ENCODE results near the gene DNAI2.

The DNAI2 gene

DNA sequence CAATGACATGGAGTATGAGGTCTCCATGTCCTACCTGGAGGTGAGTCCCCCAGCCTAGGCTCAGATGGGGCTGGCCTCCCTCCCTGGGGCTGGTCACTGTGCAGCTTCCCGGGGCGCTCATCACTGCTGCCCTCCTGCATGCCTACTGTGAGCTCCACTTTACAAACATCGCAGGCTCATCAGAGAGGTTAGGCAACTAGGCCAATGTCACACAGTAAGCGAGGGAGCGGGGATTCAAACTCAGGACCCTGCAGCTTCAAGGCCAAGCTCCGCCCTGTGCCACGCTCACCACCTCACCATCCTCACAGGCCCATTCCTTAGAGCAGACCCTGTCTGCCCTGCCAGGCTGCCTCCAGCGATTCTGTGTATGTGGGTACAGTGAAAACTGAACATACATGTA lies 69.1 kb downstream of the DNAI2 start:
- no peak for DNase-seq

DNA sequence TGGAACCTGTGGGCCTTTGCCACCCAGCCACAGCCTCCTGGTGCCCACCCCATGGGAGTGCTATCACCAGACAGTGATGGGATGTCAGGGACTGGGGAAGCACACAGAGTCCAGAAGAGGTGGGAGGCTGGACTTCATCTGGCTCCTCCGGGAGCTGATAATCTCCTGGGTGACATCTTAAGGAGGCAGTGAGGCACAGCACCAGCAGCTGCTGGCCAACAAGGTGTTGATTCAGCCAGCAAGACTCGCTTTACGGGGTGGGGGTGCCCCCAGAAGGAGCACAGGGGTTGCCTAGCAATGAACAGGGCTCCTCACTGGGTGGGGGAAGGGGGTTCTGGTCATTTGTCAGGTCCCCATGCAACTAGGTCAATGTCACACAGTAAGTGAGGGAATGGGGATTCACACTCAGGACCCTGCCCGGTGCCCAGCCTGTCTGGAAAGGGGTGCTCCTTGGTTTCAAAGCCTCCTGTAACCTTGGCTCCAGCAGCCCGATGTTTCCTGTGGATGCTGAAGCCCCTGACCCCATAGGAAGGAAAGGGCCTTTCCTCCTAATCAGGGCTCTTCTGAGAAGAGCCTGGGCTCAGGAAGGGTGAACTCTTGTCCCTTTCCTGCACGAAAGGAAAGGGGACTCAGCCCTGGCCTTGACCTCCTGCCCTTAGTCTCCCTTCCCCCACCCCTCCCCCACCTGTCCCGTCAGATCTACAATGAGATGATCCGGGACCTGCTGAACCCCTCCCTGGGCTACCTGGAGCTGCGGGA lies 69.7 kb downstream of the DNAI2 start:
- DNase-seq = no peak

DNA sequence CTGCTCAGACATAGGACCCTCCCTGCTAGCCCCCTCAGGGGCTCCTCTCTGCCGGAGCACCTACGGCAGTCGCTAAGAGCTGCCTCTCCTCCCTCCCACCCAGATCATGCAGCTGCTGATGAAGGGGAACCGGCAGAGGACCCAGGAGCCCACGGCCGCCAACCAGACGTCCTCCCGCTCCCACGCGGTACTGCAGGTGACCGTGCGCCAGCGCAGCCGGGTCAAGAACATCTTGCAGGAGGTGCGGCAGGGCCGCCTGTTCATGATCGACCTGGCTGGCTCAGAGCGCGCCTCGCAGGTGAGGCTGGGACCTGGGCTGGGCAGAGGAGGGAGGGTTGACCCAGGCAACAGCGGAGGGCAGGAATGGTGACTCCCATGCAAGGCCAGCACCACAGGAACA lies 70.6 kb downstream of the DNAI2 start:
- no peak for DNase-seq

DNA sequence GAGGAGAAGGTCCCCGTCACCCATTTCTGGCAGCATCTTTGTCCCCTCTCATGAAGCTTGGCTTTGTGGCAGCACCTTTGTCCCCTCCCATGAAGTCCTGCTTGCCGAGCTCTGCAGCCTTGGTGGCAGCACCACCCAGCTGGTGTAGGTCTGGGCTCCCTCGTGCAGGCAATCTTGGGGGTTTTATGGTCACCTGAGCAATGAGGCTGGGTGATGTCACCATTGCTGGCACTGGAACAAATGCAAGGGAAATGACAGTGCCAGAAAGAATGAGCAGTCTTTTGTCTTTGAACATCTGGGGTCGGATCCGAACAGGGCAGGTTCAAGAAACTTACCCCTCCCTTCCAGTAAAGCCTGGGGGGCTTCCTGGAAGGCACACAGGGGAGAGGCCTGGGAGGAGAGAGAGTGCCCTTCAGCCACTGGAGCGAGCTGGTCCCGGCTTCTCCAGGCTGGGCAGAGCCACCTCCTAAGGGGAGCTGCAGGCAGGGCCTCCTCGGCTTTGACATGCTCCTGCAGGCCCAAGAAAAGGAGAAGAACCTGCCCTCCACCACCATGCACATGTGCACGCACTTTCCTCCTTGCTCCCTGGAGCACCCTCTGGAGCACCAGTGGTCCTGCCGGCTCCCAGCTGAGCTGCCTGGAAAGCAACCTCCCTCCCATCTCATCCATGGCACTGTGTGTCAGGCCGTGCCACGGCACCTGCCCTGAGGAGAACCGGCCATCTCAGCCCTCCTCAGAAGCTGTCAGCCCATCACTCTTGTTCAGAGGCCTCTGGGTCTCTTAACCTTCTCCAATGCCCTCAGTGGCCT lies 71.6 kb downstream of the DNAI2 start:
- no peak for DNase-seq

DNA sequence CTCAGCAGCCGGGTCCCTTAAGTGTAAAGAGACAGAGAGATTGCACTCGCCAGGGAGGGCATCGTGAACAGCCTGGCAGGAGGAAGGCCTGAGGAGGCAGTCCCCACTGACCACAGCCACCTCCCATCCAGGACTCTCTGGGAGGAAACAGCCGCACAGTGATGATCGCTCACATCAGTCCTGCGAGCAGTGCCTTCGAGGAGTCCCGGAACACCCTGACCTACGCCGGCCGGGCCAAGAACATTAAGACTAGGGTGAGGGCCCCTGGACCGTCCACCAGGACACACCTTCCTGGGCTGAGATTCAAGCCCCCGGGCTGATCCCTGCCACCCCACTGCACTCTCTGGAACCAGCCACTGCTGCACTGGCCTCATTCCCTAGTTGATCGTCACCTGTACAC lies 73.6 kb downstream of the DNAI2 start:
- DNase-seq = no peak

GRCh38 chr17:74349120-74349519 lies 75.1 kb downstream of the DNAI2 start:
- DNase-seq = no peak

- no peak for DNase-seq
Measured at GRCh38 chr17:74350486-74350885, 76.5 kb downstream of the DNAI2 start.

GRCh38 chr17:74351552-74352210 lies 77.6 kb downstream of the DNAI2 start:
- no peak for DNase-seq

GRCh38 chr17:74353446-74354060 lies 79.5 kb downstream of the DNAI2 start:
- no peak for DNase-seq

DNA sequence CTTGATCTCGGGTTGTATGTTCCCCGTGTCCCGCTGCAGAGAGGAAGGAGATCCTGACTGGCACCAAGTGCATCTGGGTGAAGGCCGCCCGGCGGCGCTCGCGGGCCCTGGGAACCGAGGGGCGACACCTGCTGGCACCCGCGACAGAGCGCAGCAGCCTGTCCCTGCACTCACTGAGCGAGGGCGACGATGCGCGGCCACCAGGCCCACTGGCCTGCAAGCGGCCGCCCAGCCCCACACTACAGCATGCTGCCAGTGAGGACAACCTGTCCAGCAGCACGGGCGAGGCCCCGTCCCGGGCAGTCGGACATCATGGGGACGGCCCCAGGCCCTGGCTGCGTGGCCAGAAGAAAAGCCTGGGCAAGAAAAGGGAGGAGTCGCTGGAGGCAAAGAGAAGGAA lies 80.1 kb downstream of the DNAI2 start:
- DNase-seq = no peak

- no peak for DNase-seq
Measured at GRCh38 chr17:74354561-74354960, 80.5 kb downstream of the DNAI2 start.

- no peak for DNase-seq
Measured at GRCh38 chr17:74355065-74355464, 81.0 kb downstream of the DNAI2 start.

- no peak for DNase-seq
Measured at GRCh38 chr17:74356646-74357465, 82.8 kb downstream of the DNAI2 start.

DNA sequence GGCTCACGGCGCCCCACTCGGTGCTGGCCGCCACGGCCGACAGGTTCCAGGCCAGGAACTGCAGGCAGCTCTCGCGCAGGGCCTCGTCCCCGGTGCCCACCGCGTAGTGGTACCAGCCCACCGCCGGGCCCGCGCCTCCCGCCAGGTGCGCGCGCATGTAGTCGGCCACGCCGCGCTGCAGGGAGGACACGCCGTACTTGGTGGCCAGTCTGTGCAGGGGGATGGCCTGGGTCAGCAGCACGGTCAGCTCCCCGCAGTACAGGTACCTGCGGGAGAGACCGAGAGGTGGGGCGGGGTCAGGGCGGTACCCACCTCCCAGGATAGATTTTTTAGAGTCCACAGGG lies 83.4 kb downstream of the DNAI2 start:
- DNase-seq = no peak

DNA sequence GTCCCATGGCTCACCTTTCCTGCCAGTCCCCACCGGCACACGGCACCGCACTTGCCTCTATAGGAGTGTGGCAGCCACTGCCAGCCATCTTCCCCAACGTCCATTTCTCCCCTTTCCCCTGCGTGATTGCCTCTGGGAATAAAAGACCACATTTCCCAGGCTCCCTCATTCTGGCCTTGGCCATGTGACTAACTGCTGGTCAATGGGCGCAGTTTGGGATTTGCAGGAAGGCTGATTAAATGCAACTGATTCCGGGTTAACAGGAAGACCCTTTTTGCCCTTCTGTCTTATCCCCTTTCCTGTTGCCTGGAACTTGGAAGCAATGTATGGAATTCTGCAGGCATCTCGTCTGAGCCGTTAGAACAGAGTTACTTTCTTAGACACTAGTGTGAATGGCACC lies 84.7 kb downstream of the DNAI2 start:
- DNase-seq = no peak

DNA sequence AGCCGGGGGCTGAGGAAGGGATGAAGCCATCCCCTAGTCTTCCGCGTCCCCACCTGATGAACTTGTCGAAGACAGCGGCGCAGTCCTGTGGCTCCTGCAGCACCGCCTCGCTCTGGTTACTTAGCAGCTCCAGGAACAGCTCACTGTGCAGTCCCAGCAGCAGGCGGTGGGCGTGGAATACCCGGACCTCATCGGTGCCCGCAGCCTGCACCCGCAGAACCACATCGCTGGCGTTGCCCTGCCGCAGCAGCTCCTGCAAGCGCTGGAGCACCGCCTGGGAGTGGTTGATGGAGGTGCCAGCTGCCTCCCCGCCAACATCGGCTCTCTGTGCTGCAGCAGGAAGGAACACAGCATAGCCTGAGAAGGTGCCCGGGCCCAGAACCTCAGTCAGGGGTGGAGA lies 85.9 kb downstream of the DNAI2 start:
- DNase-seq = no peak

GRCh38 chr17:74360899-74361229 lies 86.8 kb downstream of the DNAI2 start:
- no peak for DNase-seq

DNA sequence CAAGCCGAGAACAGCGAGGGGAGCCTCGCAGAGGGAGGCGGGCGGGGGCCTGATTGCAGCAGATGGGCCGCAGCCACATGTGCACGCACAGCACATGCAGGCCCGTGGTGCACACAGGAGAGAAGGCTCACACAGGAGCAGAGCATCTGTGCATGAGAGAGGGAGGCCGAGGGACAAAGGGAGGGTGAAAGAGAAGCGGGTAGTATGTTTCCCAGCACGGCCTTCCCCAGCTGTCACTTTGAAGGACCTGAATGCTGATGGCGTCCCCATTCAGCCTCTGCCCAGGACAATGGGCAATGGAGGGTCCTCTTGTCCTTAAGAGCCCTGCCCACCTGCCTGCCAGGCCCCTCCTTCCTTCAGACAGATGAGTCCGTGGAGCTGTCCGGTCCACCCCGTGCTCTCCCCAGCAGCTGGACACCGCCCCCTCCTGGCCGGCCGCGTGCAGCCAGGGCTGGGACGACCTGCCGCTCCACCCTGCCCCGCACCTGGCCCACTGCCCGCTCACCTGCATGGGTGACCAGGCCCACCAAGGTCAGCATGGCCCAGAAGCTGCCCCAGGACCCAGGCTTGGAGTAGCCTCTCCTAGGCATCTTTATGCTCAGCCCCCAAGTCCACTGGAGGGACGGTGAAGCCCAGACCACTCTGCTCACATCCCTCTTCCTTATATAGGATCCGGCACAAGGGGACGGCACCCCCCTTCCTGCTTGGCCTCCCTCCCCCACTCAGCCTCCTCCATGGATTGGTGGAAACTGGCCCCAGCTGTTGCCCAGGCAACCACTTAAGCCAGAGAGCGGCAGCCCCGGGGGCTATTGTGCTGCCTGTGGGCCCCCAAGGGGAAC lies 87.4 kb downstream of the DNAI2 start, which contains the start of gene BTBD17:
Gene BTBD17, minus strand, starts transcription at position 639 of the 839 bp plus-strand sequence. Its CDS starts 49 bp downstream, at position 590.
- no peak for DNase-seq

GRCh38 chr17:74362069-74362405 lies 88.0 kb downstream of the DNAI2 start:
- DNase-seq = no peak

GRCh38 chr17:74362810-74363498 lies 88.9 kb downstream of the DNAI2 start:
- no peak for DNase-seq
